Activated CD4-positive, alpha-beta T cell treated with anti-CD3 and anti-CD28 coated beads for 48 hours (primary cell): ENCODE measurements around the gene CUL9.

ENCODE experiments used
- DNase-seq: peaks from one replicate; pipeline ENCODE4 v3.0.0-alpha.2; 2020

CUL9 gene

GRCh38 chr6:43202451-43202850 lies 20.5 kb downstream of the CUL9 start:
- no peak for DNase-seq

- no peak for DNase-seq
Observed at GRCh38 chr6:43203029-43203717, 21.2 kb downstream of the CUL9 start.

GRCh38 chr6:43203718-43204095 lies 21.7 kb downstream of the CUL9 start:
- DNase-seq: no peak

- DNase-seq: no peak
Observed at GRCh38 chr6:43204271-43205105, 22.5 kb downstream of the CUL9 start.

- no peak for DNase-seq
Observed at GRCh38 chr6:43205849-43206248, 23.9 kb downstream of the CUL9 start.

- no peak for DNase-seq
Observed at GRCh38 chr6:43207286-43207685, 25.3 kb downstream of the CUL9 start.

- no peak for DNase-seq
Observed at GRCh38 chr6:43211955-43212354, 30.0 kb downstream of the CUL9 start.

- no peak for DNase-seq
Observed at GRCh38 chr6:43213431-43213830, 31.4 kb downstream of the CUL9 start.

GRCh38 chr6:43215066-43215465 lies 33.1 kb downstream of the CUL9 start:
- DNase-seq: no peak

- DNase-seq: no peak
Observed at GRCh38 chr6:43216200-43216599, 34.2 kb downstream of the CUL9 start.

- DNase-seq: no peak
Observed at GRCh38 chr6:43217351-43217750, 35.4 kb downstream of the CUL9 start.

- no peak for DNase-seq
Observed at GRCh38 chr6:43219119-43219518, 37.1 kb downstream of the CUL9 start.

- no peak for DNase-seq
Observed at GRCh38 chr6:43219814-43220213, 37.8 kb downstream of the CUL9 start.

- no peak for DNase-seq
Observed at GRCh38 chr6:43220439-43220951, 38.5 kb downstream of the CUL9 start.

GRCh38 chr6:43221046-43221972 lies 39.3 kb downstream of the CUL9 start:
- DNase-seq: no peak

- no peak for DNase-seq
Observed at GRCh38 chr6:43222418-43223059, 40.5 kb downstream of the CUL9 start.

- DNase-seq: no peak
Observed at GRCh38 chr6:43223175-43223574, 41.2 kb downstream of the CUL9 start.

GRCh38 chr6:43226192-43226851 lies 44.3 kb downstream of the CUL9 start:
- DNase-seq: no peak

- peak; percentile 84 for DNase-seq
Observed at GRCh38 chr6:43228951-43229802, 47.2 kb downstream of the CUL9 start, which contains the start of gene DNPH1. DNPH1 (minus strand) TSS chr6:43229481; CDS start chr6:43229456, 25 bp downstream.

GRCh38 chr6:43229803-43230620 lies 48.0 kb downstream of the CUL9 start:
- no peak for DNase-seq
